Right ventricle myocardium inferior (tissue), 1 donor: Measurements from ENCODE around the gene TIMM9. TPM values are rescaled to one million over a fixed set of nuclear protein-coding genes. Genes with fewer than 3 reads are reported as not detected.
A peak's percentile ranks its signal among the peaks of the same experiment; 100 is the strongest.
"Not testable (repeated sequence)": the region's sequence is repeated elsewhere in the genome, so short reads cannot be mapped to it uniquely, and the experiment has no call there.

ENCODE experiments used
- ATAC-seq: fragments of 200-7000 bp; cut with Tn5 transposase; one replicate; pipeline ENCODE4 v1.9.1; 2020; ENCODE audit warnings: mild to moderate bottlenecking, moderate library complexity
- DNase-seq: peaks from one replicate; pipeline ENCODE4 v3.0.0; 2021; ENCODE audit errors: missing footprints
- intact Hi-C: fragments of 100-400 bp; cut with DNase I; formaldehyde crosslinking; loops from one replicate; pipeline ENCODE4 v1.11.0; 2022
- long read RNA-seq: library from polyadenylated mRNA; unstranded; transcript quantifications from one replicate; pipeline ENCODE4 v2.0.0, GENCODE V29; 2021
- total RNA-seq: library from RNA; stranded (reverse); fragmentation: NEBNext Ultra II Directional; extraction: Animal tissue kit (Norgen Biotek cat#: 25700); gene quantifications from one replicate; pipeline ENCODE4 v1.2.1, GENCODE V29; 2021
- donor health status: DM: no; HTN: yes; CAD: no; lungs with severe emphysema.

Gene TIMM9, protein sequence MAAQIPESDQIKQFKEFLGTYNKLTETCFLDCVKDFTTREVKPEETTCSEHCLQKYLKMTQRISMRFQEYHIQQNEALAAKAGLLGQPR
- total RNA-seq = 24.1 TPM
- long read RNA-seq, partial matches to known transcripts = 3 of 4 reads
- long read RNA-seq, other reads (novel, unspliced or antisense) = 1 of 4 reads

GRCh38 chr14:58427281-58428117 lies at the start of gene TIMM9, which contains the start of gene KIAA0586:
Gene TIMM9, minus strand, starts transcription at chr14:58427531. Its CDS starts 15,586 bp downstream, at chr14:58411945.
Gene KIAA0586, plus strand, starts transcription at chr14:58427719. Its CDS starts 546 bp downstream, at chr14:58428265.
- intact Hi-C loops = loop anchor here (5.0 kb wide), 2 partner anchors 125 to 185 kb away; partner anchors contain the start of gene PSMA3

GRCh38 chr14:58476320-58476719 lies 49.0 kb upstream of the TIMM9 start:
- no peak for DNase-seq
- ATAC-seq = no peak
- intact Hi-C loops = no loop called here

More at GRCh38 chr14:58427281-58428117, at the start of gene TIMM9, which contains the start of gene KIAA0586:
- DNase-seq = peak; percentile 97
- ATAC-seq = peak; percentile 98

GRCh38 chr14:58469309-58469708 lies 42.0 kb upstream of the TIMM9 start:
- no peak for ATAC-seq
- intact Hi-C loops = no loop called here
- DNase-seq = no peak

GRCh38 chr14:58467575-58467974 lies 40.2 kb upstream of the TIMM9 start:
- intact Hi-C loops = no loop called here
- DNase-seq = no peak
- ATAC-seq = no peak

GRCh38 chr14:58466459-58466858 lies 39.1 kb upstream of the TIMM9 start:
- DNase-seq = no peak
- intact Hi-C loops = no loop called here
- ATAC-seq = no peak

- no peak for ATAC-seq
- no peak for DNase-seq
- intact Hi-C loops = no loop called here
Measured at GRCh38 chr14:58465421-58465820, 38.1 kb upstream of the TIMM9 start.

DNA sequence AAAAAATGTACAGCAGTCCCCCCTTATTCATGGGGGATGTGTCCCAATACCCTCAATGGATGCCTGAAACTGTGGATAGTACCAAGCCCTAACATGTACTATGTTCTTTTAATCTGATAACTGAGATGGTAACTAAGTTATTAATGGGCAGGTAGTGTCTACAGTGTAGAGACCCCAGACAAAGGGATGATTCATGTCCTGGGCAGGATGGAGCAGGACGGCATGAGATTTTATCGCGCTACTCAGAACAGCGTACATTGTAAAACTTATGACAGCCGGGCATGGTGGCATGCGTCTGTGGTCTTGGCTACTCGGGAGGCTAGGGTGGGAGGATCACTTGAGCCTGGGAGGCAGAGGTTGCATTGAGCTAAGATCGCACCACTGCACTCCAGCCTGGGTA lies 37.3 kb upstream of the TIMM9 start:
- intact Hi-C loops = no loop called here
- no peak for ATAC-seq
- no peak for DNase-seq

DNA sequence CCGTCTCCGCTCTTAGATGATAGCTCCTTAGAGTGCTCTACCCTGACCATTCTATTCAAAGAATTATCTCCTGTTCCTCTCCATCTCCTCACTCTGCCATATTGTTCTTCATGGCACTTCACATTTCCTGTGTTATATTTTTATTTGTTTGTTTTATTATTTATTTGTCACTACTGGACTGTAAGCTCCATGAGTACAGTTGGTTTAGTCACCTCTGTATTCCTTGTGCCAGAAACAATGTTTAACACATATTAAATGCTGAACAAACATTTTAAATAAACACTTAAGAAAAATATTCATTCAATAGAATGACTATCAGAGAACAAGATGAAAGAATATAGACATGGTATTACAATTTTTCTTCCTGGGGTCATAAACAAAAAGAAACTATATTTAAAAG lies 35.8 kb upstream of the TIMM9 start:
- DNase-seq (no peak), ATAC-seq (no peak)
- intact Hi-C loops = no loop called here

DNA sequence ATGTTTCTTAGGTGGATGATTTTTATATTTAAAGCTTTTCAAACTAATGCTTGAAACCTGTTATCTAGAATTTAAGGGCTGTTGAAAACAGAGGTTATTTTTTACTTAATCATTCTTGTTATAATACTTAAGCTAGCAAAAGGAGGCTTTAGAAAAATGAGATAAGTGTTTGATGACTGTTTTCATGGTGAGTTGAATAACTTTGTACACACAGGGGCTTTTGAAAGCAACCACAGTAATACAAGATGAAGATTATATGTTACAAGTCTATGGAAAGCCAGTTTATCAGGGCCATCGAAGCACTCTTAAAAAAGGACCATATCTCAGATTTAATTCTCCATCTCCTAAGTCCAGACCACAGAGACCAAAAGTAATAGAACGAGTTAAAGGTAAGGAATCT lies 33.4 kb upstream of the TIMM9 start:
- intact Hi-C loops = no loop called here
- DNase-seq (no peak), ATAC-seq (no peak)

- ATAC-seq (no peak), DNase-seq (no peak)
- intact Hi-C loops = no loop called here
Measured at GRCh38 chr14:58455593-58456265, 28.4 kb upstream of the TIMM9 start.

GRCh38 chr14:58444627-58445026 lies 17.3 kb upstream of the TIMM9 start:
- ATAC-seq = no peak
- DNase-seq = no peak
- intact Hi-C loops = no loop called here

DNA sequence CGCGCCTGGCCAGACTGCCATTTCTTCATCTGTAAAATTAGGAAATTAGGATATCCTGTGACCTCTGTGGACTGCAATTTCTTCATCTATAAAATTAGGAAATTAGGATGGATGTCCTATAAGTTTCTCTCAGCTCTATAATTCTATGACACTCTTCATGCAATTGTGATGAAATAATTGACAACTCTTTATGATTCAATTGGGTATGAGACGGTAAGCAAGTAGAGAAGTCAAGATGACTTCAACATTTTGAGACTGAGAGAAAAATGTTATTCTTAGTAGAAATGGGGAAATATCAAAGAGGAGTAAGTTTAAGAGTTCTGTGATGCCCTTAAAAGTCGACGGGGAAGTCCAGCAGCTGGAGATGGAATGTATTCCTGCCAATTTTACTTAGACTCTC lies 12.1 kb upstream of the TIMM9 start:
- intact Hi-C loops = no loop called here
- ATAC-seq (no peak), DNase-seq (no peak)

GRCh38 chr14:58430156-58430555 lies 2.8 kb upstream of the TIMM9 start:
- intact Hi-C loops = no loop called here
- ATAC-seq = no peak
- DNase-seq = no peak

DNA sequence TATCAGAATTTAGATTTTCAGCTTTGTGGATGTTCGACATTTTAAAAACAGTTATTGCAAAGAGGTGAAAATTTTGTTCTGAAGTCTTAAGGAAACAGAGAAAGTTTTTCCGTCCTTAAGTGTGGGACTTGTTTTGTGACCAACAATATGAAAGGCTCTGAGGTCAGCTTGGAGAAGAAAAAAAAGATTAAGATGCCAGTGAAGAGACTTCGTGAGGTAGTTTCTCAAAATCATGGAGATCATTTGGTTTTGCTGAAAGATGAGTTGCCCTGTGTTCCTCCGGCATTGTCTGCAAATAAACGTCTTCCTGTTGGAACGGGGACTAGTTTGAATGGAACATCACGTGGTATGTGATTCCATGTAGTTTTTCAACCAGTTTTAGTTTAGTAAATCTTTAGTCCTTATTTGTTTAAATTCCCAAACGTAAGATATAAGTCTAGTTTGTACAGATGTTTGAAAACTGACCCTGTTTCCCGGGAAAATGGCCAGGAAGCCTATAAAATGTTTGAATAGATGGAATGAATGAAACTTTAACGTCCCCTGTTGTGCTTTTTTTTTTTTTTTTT lies 870 bp upstream of the TIMM9 start:
- no peak for ATAC-seq
- no peak for DNase-seq
- intact Hi-C loops = loop anchor here (5.0 kb wide), 2 partner anchors 126 to 186 kb away; partner anchors contain the start of gene PSMA3

- peak; percentile 84 for ATAC-seq
- peak; percentile 72 for DNase-seq
- intact Hi-C loops = loop anchor here (5.0 kb wide), 2 partner anchors 124 to 184 kb away; partner anchors contain the start of gene PSMA3
Measured at GRCh38 chr14:58426670-58427280, 556 bp downstream of the TIMM9 start.

DNA sequence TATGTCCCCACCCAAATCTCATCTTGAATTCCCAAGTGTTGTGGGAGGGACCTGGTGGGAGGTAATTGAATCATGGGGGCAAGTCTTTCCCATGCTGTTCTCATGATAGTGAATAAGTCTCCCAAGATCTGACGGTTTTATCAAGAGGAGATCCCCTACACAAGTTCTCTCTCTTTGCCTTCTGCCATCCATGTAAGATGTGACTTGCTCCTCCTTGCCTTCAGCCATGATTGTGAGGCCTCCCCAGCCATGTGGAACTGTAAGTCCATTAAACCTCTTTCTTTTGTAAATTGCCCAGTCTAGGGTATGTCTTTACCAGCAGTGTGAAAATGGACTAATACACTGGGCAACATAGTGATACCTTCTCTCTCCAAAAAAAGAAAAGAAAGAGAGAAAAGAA lies 10.4 kb downstream of the TIMM9 start:
- intact Hi-C loops, DNase-seq, ATAC-seq: not testable (repeated sequence)

DNA sequence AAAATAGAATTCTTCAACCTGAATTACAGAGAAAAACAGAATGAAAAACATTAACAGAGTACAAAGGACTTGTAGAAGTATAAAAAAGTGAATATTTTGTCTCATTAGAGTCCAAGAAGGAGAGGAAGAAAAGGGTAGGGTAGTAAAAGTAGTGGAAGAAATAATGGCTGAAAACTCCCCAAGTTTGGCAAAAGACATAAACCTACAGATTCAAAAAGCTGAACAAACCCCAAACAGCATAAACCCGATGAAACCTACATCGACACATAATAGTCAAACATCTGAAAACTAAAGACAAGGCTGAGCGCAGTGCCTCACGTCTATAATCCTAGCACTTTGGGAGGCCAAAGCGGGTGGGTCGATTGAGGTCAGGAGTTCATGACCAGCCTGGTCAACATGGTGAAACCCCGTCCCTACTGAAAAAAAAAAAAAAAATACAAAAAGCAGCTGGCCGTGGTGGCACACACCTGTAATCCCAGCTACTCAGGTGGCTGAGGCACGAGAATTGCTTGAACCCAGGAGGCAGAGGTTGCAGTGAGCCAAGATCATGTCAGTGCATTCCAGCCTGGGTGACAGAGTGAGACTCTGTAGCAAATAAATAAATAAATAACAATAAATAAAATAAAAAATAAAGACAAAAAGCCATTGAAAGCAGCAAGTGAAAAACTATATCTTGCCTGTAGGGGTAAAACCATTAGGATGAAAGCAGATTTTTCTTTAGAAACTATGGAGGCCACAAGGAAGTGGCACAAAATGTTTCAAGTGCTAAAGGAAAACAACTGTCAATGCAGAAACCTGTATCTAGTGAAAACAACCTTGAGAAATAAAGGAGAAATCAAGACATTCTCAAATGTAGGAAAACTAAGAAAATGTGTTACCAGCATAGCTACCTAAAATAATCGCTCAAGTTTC lies 11.4 kb downstream of the TIMM9 start:
- DNase-seq = no peak
- ATAC-seq = no peak
- intact Hi-C loops = no loop called here

DNA sequence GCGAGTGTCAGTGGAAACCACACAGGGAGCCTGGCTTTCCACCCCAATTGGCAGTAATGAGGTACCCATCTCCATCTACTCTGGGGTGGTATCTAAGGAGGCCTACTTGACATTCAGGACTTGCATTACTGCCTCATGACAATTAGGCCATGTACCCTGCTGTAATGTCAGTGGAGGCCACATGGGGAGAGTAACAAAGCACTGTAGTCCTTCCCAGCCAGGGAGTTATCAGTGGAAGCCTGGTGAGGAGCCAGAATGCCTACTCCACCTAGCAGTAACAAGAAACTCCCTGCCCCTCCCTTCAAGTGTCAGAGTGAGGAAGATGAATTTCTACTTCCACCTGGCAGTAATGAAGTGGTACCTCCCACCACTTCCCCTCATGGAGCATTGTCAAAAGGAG lies 12.5 kb downstream of the TIMM9 start:
- ATAC-seq = peak; percentile 54
- no peak for DNase-seq

More for the DNA sequence above, 12.5 kb downstream of the TIMM9 start:
- intact Hi-C loops = no loop called here
